DMS114 treated with DMSO at 0.1 percent for 48 hours (cell line): Measurements from ENCODE around the gene MRPL33.

Experiments used
- DNase-seq: peaks from one replicate; lab custom pipeline; 2025; ENCODE audit not compliant: unreplicated experiment; lab: John Stamatoyannopoulos, UW

MRPL33 gene

DNA sequence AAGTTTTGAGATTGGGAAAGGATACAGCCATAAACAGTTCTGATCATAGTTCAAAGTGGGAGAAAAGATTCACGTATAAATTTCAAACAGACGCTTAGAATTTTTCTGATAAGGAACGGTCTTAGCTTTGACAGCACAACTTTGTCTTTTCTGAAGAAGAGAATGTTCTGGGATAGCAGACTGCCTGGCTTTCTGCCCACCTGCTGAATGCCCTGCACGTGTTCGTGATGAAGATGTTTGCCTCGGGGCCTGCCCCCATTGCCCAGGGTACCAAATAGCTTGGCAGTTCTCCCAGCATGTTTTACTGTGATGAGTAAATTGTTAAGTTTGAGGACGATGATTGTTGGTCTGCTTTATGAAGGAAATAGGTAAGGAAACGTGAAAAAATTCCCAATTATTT lies 4.6 kb downstream of the MRPL33 start:
- DNase-seq: no peak

DNA sequence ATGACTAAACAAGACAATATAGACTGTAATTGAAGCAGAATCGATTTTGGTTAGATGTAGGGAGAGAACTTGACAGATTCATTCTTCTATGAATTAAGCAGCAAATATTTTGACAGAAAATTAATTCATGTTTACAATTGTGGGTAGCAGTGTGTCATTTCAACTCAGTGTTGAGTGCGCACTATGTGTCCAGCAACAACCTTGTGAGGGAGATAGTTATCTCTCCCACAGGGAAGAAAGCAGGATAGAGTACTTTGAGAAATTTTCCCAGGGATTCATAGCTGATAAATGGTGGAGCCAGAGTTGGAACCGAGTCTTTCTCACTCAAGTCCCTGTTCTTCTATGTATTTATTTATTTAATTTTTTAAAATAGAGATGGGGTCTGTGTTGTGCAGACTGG lies 5.2 kb downstream of the MRPL33 start:
- no peak for DNase-seq

DNA sequence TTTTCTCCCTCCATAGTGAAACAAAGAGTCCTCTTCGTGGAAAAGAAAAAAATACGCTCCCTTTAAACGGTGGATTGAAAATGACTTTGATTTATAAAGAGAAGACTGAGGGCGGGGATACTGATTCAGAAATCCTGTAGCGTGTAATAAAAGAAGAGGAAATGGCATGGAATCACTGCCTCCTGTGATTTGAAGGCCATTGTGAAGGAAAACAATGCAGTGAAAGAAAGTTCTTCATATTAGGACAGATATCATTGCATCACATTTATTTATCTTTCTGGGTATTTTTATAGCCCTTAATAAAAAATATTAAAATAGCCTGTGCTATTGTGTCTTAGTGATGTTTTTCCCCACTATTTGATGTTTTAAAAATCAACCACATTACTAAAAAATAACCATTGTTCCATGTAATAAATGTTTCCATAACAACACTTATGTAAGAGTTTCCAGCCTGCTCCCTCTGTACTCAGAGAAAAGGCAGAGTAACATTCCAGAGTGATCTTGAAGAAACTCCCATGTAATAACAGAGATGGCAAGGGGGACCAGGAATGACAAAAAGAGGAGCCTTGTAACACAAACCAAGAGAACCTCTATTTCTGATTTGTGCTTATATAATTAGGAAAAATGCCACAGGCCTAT lies 8.0 kb downstream of the MRPL33 start:
- no peak for DNase-seq

DNA sequence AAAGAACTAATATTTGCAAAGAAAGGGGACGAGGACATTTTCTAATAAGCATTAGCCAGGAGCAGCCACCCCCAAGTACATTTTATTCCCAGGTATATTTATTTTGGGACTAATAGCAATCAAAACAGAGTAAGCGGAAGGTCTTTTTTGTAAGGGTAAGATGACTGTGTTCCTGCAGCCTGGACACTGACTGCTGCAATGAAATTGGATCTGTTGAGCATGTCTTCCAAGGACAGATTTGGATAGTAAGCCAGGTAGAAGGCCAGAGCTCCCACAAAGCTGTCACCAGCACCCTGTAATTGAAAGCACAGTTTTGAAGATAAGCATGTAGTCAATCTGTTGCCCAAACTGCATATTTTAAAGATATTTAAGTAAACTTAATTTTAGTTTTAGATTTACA lies 10.0 kb downstream of the MRPL33 start:
- DNase-seq: no peak

DNA sequence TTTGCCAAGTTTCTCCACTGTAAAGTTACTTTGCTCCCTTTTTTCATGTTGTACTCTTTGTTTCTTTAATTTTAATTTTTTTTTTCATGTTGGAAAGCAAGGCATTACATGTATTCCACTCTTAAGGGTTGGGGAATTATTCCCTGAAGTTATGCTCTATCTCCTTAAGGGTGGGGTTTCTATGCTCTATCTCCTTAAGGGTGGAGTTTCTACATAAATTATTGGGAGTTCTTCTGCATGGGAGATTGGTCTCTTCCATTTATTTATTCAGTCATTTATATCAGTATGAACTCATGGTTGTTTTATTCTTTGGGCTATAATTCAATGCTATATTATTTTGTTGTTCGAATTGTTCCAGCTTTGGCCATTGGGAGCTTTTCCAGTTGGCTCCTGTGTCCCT lies 11.2 kb downstream of the MRPL33 start:
- DNase-seq: no peak

DNA sequence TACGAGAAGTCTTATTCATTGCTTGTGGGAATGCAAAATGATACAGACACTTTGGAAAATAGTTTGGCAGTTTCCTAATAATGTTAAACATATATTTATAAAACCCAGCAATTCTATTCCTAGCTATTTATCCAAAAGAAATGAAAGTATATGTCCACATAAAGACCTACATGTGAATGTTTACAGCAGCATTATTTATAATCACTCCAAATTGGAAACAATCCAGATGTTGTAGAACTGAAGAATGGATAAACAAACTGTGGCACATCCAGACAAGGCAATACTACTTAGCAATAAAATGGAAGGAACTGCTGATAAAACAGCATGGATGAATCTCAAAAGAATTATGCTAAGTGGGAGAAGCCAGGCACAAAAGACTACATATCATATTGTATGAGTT lies 19.3 kb downstream of the MRPL33 start:
- DNase-seq: no peak

DNA sequence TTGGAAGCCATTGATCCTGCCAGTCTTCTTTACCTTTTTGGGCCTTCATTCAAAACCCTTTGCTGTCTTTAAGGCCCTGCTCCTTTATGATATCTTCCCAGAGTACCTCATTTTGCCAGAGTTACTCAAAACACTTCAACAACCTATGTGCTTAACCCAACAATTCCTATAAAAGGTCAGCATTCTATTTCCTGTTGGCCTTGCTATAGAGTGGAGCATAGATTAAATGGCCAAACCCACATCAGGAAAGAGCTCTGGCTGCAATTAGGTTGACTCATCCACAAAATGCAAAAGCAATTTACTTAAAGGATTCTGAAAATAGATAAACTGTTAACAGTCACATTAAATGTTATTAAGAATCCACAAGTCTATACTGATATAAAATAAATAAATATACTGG lies 21.2 kb downstream of the MRPL33 start:
- no peak for DNase-seq

DNA sequence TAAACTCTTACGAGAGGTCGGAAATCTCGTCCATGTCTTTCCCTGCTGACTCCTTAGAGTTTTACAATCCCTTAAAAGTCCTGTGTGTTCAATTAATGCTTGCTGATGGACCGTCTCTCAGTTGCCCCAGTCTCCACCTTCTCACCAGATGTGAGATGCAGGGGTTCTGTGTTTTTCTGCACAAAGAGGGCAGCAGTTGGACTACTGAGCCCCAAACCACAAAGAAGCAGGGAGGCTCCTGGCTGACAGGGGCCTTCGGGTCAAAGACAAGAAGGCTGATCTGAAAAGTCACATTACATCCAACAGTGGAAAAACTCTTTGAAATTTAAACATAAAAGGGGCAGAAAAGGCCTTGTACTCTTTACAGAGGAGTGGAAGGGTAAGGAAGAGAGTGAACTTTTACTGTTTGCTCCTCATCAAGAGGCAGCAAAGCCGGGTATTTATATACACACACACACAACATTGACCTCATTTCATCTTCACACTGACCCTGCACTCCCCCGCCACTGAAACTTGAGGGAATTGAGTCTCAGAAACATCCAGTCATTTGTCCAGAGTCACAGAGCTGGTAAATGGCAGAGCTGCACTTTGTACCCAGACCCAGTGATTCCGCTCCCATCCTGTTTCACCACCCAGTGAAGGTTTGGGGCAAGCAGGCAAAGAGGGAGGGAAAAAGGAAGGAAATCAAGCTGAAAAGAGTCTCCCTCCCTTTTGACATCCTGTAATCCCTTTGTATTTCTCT lies 23.7 kb downstream of the MRPL33 start:
- DNase-seq: no peak

DNA sequence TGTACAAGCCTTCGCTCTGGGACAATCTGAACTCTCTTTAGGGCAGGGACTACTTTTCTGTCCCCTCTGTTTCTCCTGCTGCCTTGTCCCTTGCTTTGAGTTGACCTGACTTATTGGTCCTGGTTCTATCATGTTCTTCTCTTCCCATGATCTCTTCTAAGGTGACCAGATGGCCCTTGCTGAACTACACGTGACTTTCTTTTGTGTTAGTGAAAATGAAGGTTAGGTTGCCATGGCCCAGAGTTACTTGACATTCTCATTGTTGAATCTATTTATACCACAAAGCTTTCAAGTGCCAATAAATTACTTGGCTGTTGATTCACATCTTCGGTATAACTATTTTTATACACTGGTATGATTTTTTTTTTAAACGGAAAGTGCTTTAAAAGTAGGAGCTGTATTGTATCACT lies 24.4 kb downstream of the MRPL33 start:
- no peak for DNase-seq

DNA sequence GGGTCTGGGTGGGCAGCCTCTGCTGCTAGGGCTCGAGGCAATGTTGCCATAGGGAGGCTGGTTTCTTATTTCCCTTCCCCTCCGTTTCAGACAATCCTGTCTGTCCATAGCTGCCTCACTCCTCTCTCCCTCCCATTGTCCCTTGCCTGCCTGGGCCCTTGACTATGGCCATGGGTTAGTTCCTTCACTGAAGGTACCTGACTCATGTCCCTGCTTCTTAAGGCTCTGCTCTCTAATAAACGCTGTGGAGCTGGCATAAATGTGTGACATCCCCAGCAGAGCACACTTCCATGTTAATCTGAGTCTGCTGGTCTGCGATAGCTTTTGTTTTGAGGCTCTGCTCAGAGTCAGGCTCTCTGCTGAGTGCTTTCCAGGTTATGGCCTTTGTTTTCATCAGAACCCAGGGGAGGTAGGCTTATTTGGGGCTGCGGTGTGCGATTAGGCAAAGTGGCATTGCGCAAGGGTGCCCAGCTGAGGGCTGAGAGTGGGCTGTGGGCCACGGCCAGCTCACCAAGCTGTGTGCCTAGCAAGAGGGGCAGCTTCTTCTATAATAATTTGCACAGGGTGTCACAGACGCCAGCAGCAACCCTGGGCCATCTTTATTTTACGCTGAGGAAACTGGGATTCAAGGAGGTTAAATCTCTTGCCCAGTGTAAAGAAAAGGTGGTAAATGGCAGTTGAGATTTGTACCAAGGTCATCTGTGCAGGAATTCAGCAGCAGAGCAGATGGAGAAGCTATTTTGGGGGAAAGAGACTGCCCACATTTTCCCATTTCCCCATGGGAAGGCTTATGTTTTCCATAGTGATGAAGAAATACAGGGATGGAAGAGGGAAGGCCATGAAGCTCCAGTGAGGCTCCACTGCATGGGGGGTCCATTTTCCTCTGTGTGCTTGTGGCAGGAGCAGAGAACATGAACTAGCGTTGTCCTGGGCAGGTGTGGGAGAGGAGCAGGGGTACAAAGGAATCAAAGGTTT lies 25.6 kb downstream of the MRPL33 start:
- no peak for DNase-seq

DNA sequence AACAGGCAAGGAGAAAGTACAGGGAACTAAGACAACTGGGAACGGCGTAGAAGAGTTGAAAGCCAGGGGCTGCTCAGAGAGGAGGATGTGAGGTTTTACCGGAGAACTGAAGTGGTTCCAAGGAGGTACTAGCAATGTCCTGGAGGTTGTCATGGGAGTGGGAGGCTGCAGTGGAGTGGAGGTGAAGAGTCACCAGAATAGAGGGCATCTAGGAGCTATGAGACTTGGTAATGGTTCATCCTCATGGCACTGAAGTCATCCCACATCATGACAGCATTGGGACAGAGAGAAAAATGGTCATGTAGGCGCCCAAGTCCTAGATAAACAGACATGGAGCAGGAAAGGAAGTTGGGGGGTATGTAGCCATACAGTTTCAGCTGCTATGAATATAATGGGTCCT lies 26.3 kb downstream of the MRPL33 start:
- DNase-seq: no peak

DNA sequence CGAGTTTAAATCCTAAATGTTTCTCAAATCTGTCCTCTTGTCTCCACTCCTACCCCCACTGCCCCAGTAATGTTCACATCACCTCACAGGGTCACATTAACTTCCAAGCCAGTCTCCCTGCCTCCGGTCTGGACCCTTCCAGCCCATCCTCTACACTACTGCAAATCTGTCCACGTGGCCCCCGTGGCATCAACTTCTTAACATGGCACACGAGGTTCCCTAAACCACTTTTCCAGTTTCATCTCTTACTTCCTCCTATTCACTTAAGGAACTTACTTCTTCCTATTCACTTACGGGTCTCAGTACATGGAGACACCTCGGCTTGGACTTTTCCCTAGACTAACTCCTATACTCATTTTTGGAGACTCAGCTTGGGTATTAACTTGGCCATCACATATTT lies 27.0 kb downstream of the MRPL33 start:
- DNase-seq: no peak

DNA sequence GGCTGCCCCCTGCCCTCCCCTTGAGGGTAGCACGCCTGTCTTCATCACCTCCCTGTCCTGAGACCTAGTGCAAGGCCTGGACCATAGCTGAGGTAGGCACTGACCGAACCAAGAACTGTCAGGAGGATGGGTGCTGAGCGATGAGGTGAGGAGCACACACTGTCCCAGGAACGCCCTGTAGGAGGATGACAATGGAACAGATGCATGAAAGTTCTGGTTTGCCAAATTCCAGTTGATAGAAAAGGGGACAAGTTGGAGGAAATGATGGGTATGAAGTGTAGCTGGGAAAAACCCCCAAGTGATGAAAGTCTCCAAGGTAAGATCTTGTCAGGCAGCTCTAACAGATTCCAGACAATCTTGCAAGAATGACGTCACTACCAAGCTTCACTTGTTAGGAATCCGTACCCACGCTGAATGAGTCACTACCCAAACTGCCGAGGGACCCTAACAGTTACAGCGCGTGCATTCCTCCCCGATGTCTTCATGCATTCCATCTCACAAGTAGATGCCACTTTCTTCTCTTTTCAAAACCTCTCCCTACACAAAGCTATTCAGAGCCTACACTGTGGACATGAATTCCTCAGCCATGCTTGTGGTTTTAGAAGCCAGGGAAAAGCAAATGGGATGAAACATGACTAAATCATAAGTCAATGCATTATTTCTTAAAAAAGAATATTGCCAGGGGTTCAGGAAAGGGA lies 27.6 kb downstream of the MRPL33 start:
- DNase-seq: no peak

DNA sequence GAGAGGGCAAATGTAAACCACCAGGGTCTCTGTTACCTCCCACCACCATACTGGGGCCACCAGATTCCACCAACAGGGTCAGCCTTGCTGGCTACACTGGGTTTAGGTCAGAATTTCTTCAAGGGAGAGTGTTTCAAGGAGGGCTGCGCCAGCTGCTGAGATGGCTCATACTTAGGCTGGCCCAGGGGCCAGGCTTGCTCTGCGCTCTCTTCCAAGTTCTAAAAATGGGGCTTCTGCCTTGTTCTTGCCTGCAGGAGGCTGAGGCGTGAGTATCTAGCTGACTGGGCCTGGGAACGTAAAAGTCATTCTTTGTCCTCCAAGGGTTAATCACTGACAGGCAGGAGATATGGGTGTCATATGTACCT lies 28.1 kb downstream of the MRPL33 start:
- no peak for DNase-seq

DNA sequence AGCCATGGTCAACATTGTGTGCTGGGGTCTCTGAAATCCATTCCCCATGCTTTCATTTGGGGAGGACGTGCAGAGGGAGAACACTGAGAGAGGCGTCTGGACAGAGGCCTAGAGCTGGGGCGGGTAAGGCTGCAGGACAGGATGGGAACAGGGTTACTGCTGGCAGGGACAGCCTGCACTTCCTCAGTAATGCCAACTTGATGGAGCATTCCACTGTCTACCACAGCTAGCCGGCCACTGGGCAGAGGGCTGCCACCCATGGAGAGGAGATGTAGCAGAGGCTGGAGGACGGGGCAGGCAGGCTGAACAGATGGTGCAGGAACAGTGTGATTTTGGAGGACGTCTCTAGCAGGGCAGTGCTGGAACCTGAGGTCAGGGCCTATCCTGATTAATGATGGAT lies 29.3 kb downstream of the MRPL33 start:
- no peak for DNase-seq

DNA sequence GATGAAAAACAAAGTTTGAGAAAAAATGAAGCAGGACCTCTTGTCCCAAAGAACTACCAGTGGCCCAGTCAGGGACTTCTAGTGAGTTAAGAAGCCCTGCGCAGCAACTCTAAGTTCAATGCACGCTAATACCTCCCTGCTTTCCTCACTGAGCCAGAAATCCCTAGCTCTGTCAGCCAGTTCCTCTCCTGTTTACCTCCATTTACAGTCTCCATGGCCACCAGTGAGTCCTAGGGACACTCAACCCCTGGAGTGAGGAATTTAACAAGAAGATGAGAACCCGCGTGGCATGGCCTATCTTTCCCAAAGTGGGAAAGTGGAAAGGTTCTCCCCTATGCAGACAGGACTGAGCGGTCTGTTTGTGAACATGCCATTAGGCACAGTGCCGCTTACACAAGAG lies 31.0 kb downstream of the MRPL33 start:
- DNase-seq: no peak

DNA sequence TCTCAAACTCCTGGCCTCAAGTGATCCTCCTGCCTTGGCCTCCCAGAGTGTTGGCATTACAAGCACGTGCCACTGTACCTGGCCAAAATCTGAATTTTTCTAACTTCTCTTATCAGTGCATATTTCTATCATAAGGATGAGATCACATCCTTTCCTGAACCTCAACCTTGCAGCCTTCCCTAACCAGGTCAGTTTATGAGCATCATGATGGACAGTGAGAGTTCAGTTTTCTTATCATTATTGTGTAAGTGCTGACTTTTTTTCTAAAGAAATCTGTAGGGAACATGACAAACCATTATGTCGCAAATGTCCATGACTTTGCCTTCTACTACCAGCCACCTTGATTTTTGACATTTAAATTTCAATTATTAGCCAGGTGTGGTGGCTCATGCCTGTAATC lies 31.5 kb downstream of the MRPL33 start:
- no peak for DNase-seq

DNA sequence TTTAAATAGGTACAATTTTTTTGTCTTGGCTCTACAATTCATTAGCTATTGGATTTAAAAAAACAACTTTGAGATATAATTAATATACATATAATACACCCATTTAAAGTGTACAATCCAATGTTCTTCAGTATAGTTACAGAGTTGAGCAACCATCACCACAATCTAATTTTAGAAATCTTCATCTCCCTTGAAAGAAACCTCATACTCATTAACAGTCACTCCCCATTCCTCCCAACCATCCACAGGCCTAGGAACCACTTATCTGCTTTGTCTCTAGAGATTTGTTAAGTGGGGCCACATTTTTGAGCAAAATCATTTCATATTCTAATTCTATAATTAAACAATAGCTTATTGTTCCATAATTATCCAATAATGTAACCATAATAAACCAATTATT lies 32.6 kb downstream of the MRPL33 start:
- DNase-seq: no peak

DNA sequence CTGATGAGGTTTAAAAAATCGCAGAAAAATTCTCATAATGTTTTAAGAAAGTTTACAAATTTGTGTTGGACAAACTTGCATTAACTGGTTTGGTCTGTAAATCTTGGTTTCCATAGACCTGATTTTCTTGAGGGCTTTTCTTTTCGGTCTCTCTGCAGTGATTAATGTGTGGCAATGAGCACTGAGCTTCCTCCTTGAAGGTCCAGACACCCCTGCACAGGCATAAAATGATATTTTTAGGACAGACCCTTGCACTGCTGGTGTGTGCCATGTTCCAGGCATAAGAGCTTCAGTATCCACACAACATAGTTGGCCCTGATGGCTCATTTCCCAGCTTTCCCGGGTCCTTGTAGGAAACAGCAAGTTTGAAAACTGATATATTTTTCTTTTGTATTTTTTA lies 33.7 kb downstream of the MRPL33 start:
- DNase-seq: no peak

DNA sequence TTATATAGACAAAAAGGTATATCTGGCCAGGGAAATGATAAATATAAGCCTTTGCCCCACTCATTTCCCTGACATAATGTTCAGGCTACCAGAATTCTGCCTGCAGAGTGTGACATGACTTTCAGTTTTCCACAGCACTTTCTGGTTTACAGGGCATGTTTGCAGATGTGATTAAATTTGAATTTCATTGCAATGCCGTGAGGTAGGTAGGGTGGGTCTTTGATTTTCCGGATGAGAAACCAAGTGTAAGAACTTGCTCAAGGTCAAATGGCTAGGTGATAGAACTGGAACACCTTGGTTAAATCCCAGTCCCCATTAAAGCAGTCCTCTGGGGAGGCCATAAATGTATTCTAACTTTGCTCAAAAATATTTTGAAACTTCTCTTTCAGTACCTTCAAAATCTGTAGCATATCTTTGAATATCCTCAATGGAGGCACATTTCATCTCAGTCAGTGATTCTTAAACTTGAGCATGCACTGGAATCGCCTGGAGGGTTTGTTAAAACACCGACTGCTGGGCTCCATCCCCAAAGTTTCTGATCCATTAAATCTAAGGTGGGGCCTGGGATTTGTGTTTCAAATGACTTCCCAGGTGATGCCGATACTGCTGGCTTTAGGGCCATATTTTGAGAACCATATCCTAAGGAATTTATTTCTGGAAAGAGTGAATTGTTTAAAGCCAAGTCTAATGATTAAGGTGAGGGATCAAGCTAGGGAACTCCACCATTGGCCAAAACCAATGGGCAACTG lies 35.0 kb downstream of the MRPL33 start:
- no peak for DNase-seq

DNA sequence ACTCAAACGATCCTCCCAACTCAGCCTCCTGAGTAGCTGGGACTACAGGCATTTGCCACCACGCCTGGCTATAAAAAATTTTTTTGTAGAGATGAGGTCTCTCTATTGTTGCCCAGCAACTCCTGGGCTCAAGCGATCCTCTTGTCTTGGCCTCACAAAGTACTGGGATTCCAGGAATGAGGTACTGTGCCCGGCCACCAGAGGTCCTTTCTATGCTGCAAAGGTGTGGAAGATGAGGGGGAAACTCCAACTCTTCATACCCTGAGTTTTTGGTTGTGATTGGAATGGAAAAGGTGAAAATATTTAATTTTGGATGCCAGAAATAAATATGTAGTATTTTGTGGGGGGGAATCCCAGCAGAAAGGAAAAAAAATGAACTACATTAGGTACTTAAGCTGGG lies 36.0 kb downstream of the MRPL33 start:
- peak; percentile 1 for DNase-seq
